ENCODE data around the gene BLVRB. TPM values are rescaled to one million over a fixed set of nuclear protein-coding genes. Genes with fewer than 3 reads are reported as not detected.
A peak's percentile ranks its signal among the peaks of the same experiment; 100 is the strongest.
"Not testable (repeated sequence)": the region's sequence is repeated elsewhere in the genome, so short reads cannot be mapped to it uniquely, and the experiment has no call there.

Gene BLVRB
- 107 TPM for total RNA-seq

- DNase-seq: peak; percentile 97
Measured at GRCh38 chr19:40465557-40466218, at the start of gene BLVRB. Gene BLVRB (minus strand): TSS chr19:40465745. CDS start chr19:40465688, 57 bp downstream.

- no peak for DNase-seq
Measured at GRCh38 chr19:40513741-40514315, 48.3 kb upstream of the BLVRB start.

- DNase-seq: no peak
Measured at GRCh38 chr19:40513345-40513678, 47.8 kb upstream of the BLVRB start.

- DNase-seq: no peak
Measured at GRCh38 chr19:40512473-40513344, 47.2 kb upstream of the BLVRB start.

GRCh38 chr19:40512110-40512472 is 46.5 kb upstream of the BLVRB start:
- DNase-seq: no peak

- no peak for DNase-seq
Measured at GRCh38 chr19:40511487-40511886, 45.9 kb upstream of the BLVRB start.

GRCh38 chr19:40510526-40511115 is 45.1 kb upstream of the BLVRB start:
- no peak for DNase-seq

- no peak for DNase-seq
Measured at GRCh38 chr19:40508739-40509260, 43.3 kb upstream of the BLVRB start.

GRCh38 chr19:40507892-40508291 is 42.3 kb upstream of the BLVRB start:
- no peak for DNase-seq

GRCh38 chr19:40506099-40506498 is 40.6 kb upstream of the BLVRB start:
- DNase-seq: no peak

- no peak for DNase-seq
Measured at GRCh38 chr19:40503320-40503695, 37.8 kb upstream of the BLVRB start.

- no peak for DNase-seq
Measured at GRCh38 chr19:40502647-40503319, 37.2 kb upstream of the BLVRB start.

GRCh38 chr19:40502081-40502480 is 36.5 kb upstream of the BLVRB start:
- no peak for DNase-seq

GRCh38 chr19:40501599-40501998 is 36.1 kb upstream of the BLVRB start:
- DNase-seq: no peak

GRCh38 chr19:40500678-40501530 is 35.4 kb upstream of the BLVRB start:
- not testable (repeated sequence) for DNase-seq

- DNase-seq: no peak
Measured at GRCh38 chr19:40499320-40499719, 33.8 kb upstream of the BLVRB start.

- DNase-seq: no peak
Measured at GRCh38 chr19:40497214-40497613, 31.7 kb upstream of the BLVRB start.

GRCh38 chr19:40494191-40494838 is 28.8 kb upstream of the BLVRB start:
- no peak for DNase-seq

GRCh38 chr19:40493778-40494177 is 28.2 kb upstream of the BLVRB start:
- no peak for DNase-seq

GRCh38 chr19:40492274-40492673 is 26.7 kb upstream of the BLVRB start:
- no peak for DNase-seq

GRCh38 chr19:40489882-40490230 is 24.3 kb upstream of the BLVRB start:
- DNase-seq: no peak

Measured in skin of body (tissue), 2 donors.